HG03045 (cell line): ENCODE data around the gene LCN15.
"Not testable (repeated sequence)": the region's sequence is repeated elsewhere in the genome, so short reads cannot be mapped to it uniquely, and the experiment has no call there.

Experiments
- ATAC-seq: cut with Tn5 transposase; IDR thresholded peaks from one replicate; pipeline ENCODE4 v1.9.1; 2021; ENCODE audit warnings: mild to moderate bottlenecking, moderate library complexity; ENCODE audit not compliant: unreplicated experiment

LCN15 gene

GRCh38 chr9:136776947-136777346 lies 12.6 kb upstream of the LCN15 start:
- ATAC-seq: no peak

DNA sequence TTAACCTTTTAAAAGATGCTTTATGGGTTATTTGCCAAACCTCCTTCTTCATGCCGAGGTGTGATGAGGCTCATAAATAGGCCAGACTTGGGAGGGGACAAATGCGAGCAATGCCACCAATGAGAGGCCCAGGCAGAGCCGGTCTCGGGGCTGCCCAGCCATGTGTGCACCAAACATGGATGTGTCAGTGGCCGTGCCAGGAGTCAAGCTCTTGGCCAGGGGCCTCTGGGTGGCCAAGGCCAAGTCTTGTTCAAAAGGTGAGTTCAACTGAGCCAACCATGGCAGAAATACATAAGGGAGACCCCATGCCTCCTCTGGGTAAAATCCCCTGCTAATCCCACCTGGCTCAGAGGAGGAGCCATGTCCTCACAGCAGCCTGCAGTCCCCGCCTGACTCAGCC lies 10.9 kb upstream of the LCN15 start:
- no peak for ATAC-seq

DNA sequence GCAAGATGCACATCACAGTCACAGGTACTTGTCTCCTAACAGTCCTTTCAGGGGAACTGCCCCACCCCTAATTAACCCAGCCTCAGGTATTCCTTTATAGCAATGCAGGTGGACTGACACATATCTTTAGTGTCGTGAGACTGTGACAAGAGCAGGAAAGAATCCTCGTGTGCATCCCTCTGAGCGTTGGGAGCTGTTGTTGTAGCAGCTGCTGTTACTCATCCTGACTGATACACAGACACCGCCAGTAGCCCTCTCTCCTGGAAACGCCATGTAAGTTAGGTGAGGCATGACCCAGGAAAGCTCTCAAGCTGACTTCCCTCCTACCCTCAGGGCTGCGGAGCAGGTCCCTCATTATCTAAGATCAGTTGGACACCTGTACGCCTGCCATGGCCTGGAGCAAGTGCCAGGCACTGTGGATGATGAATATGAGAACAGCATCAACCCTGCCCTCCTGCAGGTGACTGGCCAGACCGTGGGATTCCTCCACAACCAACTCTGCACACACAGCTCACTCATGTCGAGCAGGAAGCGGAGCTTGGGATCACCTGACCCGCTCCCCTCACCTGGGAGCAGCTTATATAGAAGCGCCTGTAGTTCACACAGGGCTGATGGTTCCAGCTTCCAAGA lies 10.2 kb upstream of the LCN15 start:
- no peak for ATAC-seq

- ATAC-seq: no peak
Observed at GRCh38 chr9:136773386-136774044, 9.2 kb upstream of the LCN15 start.

- no peak for ATAC-seq
Observed at GRCh38 chr9:136771907-136772415, 7.6 kb upstream of the LCN15 start.

DNA sequence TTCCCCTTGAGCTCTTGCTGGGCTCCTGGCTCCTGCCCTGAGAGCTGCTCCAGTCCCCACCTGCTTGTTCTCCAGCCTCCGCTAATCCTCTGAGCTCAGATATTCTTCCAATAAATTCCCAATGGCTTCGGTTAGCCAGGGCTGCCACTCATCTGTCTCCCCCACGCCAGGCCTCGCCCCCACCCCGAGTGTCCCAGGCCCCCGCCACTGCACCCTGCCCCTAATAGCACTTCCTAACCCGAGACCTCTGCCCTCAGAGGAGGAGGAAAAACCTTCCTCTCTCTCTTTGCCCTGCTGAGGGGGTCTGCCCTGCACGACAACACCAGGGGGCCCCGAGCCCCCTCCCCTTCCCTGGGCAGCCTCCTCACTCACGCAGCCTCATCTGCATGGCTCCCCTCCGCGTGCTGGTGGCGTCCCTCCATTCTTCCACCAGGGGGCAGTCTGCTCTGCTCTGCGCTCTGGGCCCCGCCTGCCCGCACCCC lies 5.4 kb upstream of the LCN15 start:
- ATAC-seq: no peak

GRCh38 chr9:136766410-136767120 lies 2.2 kb upstream of the LCN15 start:
- not testable (repeated sequence) for ATAC-seq

GRCh38 chr9:136765745-136766409 lies 1.6 kb upstream of the LCN15 start:
- ATAC-seq: not testable (repeated sequence)

- no peak for ATAC-seq
Observed at GRCh38 chr9:136765041-136765440, 723 bp upstream of the LCN15 start.

GRCh38 chr9:136763649-136764035 lies 676 bp downstream of the LCN15 start:
- no peak for ATAC-seq

DNA sequence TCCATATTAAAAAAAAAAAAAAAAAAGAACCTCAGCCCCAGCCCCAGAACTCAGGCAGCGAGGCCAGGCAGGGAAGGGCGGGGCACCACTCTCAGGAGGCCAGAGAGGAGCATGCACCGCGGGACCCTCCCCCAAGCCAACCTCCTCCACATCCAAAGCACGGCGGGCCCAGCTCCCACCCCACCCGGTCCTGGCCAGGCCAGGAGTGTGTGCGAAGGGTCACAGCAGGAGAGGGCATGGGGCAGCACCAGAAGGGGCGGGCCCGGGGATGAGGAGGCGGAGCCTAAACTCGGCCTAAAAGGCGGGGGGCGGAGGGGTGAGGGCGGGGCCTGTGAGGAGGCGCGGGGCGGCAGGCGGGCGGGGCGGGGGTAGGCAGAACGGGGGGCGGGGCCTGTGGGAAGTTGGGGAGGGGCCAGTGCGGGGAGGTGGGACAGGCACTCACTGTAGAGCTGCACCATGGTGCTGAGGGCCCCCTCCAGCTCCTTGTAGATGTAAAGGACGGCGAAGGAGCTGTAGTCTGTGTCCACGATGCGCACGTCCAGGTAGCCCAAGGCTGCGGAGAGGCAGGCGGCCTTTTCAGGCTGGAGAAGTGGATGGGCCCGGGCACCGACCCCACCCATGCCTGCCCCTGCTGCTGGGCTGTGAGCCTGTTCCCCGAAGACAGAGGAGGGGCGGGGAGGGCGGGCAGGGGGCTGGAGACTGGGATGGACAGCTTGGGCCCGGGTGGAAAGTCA lies 1.2 kb downstream of the LCN15 start:
- ATAC-seq: no peak

DNA sequence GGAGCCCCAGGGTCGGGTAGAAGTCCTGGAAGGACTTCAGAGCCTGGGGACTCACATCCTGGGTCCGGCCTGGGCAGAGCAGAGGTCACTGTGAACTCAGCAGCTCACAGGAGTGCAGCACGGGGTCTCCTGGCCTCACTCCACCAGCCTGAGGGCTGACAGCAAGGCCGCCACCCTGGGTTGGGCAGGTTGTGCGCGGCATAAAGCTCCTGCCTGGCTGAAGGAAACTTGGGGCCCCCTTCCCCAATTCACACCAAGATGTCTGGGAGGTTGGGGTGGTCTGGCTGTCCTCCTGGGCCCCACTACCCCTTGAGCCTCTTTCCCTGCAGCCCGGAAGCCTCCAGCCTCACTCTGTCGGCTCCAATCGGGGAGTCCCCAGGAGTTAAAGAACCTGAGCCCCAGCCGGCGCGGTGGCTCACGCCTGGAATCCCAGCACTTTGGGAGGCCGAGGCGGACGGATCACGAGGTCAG lies 2.1 kb downstream of the LCN15 start:
- ATAC-seq: no peak

GRCh38 chr9:136761545-136761981 lies 2.8 kb downstream of the LCN15 start:
- no peak for ATAC-seq

DNA sequence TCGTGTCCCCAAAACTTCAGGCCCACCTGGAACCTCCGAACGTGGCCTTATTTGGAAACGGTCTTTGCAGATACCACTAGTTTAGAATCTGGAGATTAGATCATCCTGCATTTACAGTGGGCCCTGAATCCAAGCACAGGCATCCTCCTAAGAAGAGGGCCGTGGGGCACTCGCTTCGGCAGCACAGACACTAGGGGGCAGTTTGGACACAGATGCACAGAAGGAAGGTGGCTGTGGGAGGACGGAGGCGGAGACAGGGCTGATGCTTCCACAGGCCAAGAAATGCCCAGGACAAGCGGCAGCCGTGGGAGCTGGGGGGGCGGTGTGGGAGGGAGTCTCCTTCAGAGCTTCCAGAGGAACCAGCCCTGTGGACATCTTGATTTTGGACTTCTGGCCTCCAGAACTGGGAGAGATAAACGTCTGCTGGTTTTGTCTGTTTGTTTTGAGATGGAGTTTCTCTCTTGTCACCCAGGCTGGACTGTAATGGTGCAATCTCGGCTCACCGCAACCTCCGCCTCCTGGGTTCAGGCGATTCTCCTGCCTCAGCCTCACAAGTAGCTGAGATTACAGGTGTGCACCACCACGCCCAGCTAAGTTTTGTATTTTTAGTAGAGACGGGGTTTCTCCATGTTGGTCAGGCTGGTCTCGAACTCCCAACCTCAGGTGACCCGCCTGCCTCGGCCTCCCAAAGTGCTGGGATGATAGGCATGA lies 3.3 kb downstream of the LCN15 start:
- ATAC-seq: not testable (repeated sequence)

GRCh38 chr9:136760424-136760823 lies 3.9 kb downstream of the LCN15 start:
- ATAC-seq: no peak

DNA sequence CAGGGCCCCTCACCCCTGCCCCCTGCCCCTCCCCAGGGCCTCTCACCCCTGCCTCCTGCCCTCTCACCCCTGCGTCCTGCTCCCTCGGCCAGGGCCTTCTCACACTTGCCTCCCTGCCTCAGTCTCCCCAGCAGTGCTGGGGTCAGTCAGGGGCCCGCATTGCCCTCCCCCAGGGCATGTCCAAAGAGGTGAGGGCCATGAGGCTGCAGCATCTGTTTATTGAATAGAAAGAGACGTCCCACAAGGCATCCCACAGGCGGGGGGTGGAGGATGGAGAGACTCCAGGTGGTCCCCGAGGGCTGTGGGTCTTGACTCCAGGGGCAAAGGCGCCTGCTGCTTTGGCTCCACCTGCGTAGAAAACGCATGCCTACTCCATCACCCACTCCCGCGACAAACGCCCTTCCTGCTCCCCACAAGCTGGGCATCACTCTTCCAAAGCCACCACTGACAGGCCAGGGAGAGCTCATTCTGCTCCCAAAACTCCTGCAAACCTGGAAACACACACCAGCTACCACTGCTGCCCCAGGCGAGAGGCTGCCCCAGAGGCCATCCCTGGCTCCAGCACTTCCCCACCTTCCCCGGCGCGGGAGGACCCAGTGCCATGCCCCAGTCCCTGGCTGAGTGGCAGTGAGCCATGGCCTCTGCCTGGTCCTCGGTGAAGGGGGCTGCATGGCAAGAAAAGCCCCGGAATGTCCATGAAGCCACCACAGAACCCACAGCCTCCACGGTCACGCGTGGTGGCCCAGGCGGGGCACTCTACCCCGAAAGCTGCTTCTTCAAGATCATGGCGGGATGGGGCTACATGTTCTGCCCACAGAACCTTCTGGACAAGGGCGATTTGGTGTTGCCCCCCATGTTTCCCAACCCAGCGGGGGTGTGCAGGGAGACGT lies 4.6 kb downstream of the LCN15 start:
- no peak for ATAC-seq

GRCh38 chr9:136759001-136759400 lies 5.3 kb downstream of the LCN15 start:
- ATAC-seq: no peak

DNA sequence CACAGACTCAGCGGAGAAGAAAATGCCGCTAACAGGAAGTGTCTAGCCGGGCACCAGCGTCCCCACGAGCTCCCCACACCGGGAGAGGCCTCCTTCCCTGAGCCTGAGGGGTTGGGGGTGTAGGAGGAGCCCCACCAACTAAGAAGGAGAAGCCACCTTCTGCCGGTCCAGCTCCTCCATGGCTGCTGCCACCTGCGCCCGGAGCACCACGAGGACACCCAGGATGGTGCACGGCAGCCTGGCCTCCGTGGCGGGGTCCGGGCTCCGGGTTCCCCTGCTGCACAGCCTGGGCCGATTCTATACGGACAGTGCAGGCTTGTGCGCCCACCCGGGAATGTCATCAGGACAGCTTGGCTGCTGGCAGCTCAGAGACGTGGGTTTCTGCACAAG lies 6.6 kb downstream of the LCN15 start:
- no peak for ATAC-seq

- ATAC-seq: no peak
Observed at GRCh38 chr9:136757328-136757727, 7.0 kb downstream of the LCN15 start.
